HUES64 (cell line): ENCODE measurements around the gene LIN28B.
"Not testable (repeated sequence)": the region's sequence is repeated elsewhere in the genome, so short reads cannot be mapped to it uniquely, and the experiment has no call there.

Experiments used
- H3K27ac ChIP-seq: 2 replicates; pipeline ENCODE4 v1.7.0; 2013; ENCODE audit warnings: low read depth, low read length, inconsistent platforms
- H3K27me3 ChIP-seq: 2 replicates; pipeline ENCODE4 v1.6.1; 2013; ENCODE audit warnings: mild to moderate bottlenecking, low read length; ENCODE audit not compliant: insufficient read depth
- H3K36me3 ChIP-seq: 2 replicates; pipeline ENCODE4 v1.6.1; 2013; ENCODE audit warnings: mild to moderate bottlenecking, low read length; ENCODE audit not compliant: insufficient read depth
- H3K4me1 ChIP-seq: 2 replicates; pipeline ENCODE4 v1.6.1; 2013; ENCODE audit warnings: mild to moderate bottlenecking, low read length, moderate library complexity; ENCODE audit not compliant: insufficient read depth
- H3K4me3 ChIP-seq: 2 replicates; pipeline ENCODE4 v1.5.1; 2013; ENCODE audit warnings: mild to moderate bottlenecking, low read length, moderate library complexity
- H3K9ac ChIP-seq: 2 replicates; pipeline ENCODE4 v1.6.1; 2013; ENCODE audit warnings: mild to moderate bottlenecking, low read depth, low read length
- H3K9me3 ChIP-seq: 2 replicates; pipeline ENCODE4 v1.6.1; 2013; ENCODE audit warnings: low read depth, low read length; ENCODE audit not compliant: insufficient read depth
- WGBS: fragments of 150-250, 120-280 bp; methylation state at CpG from one replicate; pipeline ENCODE4 v1.1.7; 2013; ENCODE audit warnings: missing lambda C conversion rate; 5-methylcytosine and 5-hydroxymethylcytosine counted together

Gene LIN28B

GRCh38 chr6:104957301-104958177 lies 632 bp downstream of the LIN28B start:
- Histone ChIP-seq H3K4me3 (peak overlapping the region; percentile 96), H3K9ac (peak overlapping the region; percentile 99), H3K27me3 (no peaks in the 10 kb centered on the region)

GRCh38 chr6:104958178-104959025 lies 1.5 kb downstream of the LIN28B start:
- Histone ChIP-seq H3K4me3 (peak overlapping the region; percentile 96), H3K27ac (peak overlapping the region; percentile 98), H3K4me1 (peaks cover 40% of the 10 kb centered on the region), H3K27me3 (no peaks in the 10 kb centered on the region), H3K9ac (peak overlapping the region; percentile 99), H3K36me3 (peaks cover 30% of the 10 kb centered on the region), H3K9me3 (no peaks in the 10 kb centered on the region)
- under 1% methylated on average over 12 of the region's 19 CpGs for WGBS

More at GRCh38 chr6:104957301-104958177, 632 bp downstream of the LIN28B start:
- no peaks in the 10 kb centered on the region for H3K9me3 ChIP-seq
- peak overlapping the region; percentile 98 for H3K27ac ChIP-seq
- H3K4me1 ChIP-seq: peaks cover 42% of the 10 kb centered on the region
- WGBS: under 1% methylated on average over 11 of the region's 21 CpGs
- peaks cover 23% of the 10 kb centered on the region for H3K36me3 ChIP-seq

- 6% methylated on average over 2 of the region's 3 CpGs for WGBS
- Histone ChIP-seq H3K9ac (peak overlapping the region; percentile 99), H3K9me3 (no peaks in the 10 kb centered on the region), H3K4me3 (peak overlapping the region; percentile 96), H3K27me3 (no peaks in the 10 kb centered on the region), H3K4me1 (peaks cover 41% of the 10 kb centered on the region), H3K27ac (peak overlapping the region; percentile 98), H3K36me3 (peaks cover 33% of the 10 kb centered on the region)
Measured at GRCh38 chr6:104959026-104959858, 2.3 kb downstream of the LIN28B start.

- peak overlapping the region; percentile 20 for H3K4me3 ChIP-seq
- 14% methylated on average over 2 of the region's 2 CpGs for WGBS
- H3K4me1 ChIP-seq: peaks cover 60% of the 10 kb centered on the region
- no peaks in the 10 kb centered on the region for H3K27me3 ChIP-seq
- peak overlapping the region; percentile 86 for H3K27ac ChIP-seq
- H3K9me3 ChIP-seq: no peaks in the 10 kb centered on the region
- H3K36me3 ChIP-seq: peaks cover 7% of the 10 kb centered on the region; the same call in 1 of the 2 replicates
- H3K9ac ChIP-seq: no peak overlapping the region
Measured at GRCh38 chr6:104969108-104969507, 12.2 kb downstream of the LIN28B start.

- Histone ChIP-seq H3K36me3 (peaks cover 7% of the 10 kb centered on the region; the same call in 1 of the 2 replicates), H3K4me3 (no peak overlapping the region), H3K9me3 (no peaks in the 10 kb centered on the region), H3K27ac (peak overlapping the region; percentile 86), H3K9ac (no peak overlapping the region), H3K4me1 (peaks cover 51% of the 10 kb centered on the region), H3K27me3 (no peaks in the 10 kb centered on the region)
- WGBS: 90% methylated on average over 1 of the region's 2 CpGs
Measured at GRCh38 chr6:104969785-104970581, 13.1 kb downstream of the LIN28B start.

GRCh38 chr6:104973404-104973803 lies 16.5 kb downstream of the LIN28B start:
- Histone ChIP-seq H3K4me3 (no peak overlapping the region), H3K9ac (no peak overlapping the region), H3K36me3 (peaks cover 21% of the 10 kb centered on the region; the same call in 1 of the 2 replicates), H3K4me1 (peaks cover 57% of the 10 kb centered on the region), H3K27me3 (no peaks in the 10 kb centered on the region), H3K9me3 (no peaks in the 10 kb centered on the region), H3K27ac (no peak overlapping the region)
- WGBS: 64% methylated on average over 3 of the region's 3 CpGs

GRCh38 chr6:104983296-104983695 lies 26.4 kb downstream of the LIN28B start:
- H3K9me3 ChIP-seq: no peaks in the 10 kb centered on the region
- H3K36me3 ChIP-seq: peaks cover 81% of the 10 kb centered on the region
- WGBS: 97% methylated on average over 5 of the region's 5 CpGs
- no peak overlapping the region for H3K9ac ChIP-seq
- H3K27me3 ChIP-seq: no peaks in the 10 kb centered on the region
- H3K4me1 ChIP-seq: peaks cover 15% of the 10 kb centered on the region
- no peak overlapping the region for H3K27ac ChIP-seq
- no peak overlapping the region for H3K4me3 ChIP-seq

- peaks cover 79% of the 10 kb centered on the region for H3K36me3 ChIP-seq
- WGBS: 97% methylated on average over 4 of the region's 4 CpGs
- no peak overlapping the region for H3K27ac ChIP-seq
- no peak overlapping the region for H3K4me3 ChIP-seq
- H3K9me3 ChIP-seq: no peaks in the 10 kb centered on the region
- H3K27me3 ChIP-seq: no peaks in the 10 kb centered on the region
- H3K4me1 ChIP-seq: peaks cover 15% of the 10 kb centered on the region
- H3K9ac ChIP-seq: no peak overlapping the region
Measured at GRCh38 chr6:104983776-104984175, 26.9 kb downstream of the LIN28B start.

GRCh38 chr6:104984831-104985230 lies 27.9 kb downstream of the LIN28B start:
- WGBS: 100% methylated on average over 1 of the region's 1 CpG
- no peak overlapping the region for H3K27ac ChIP-seq
- H3K9ac ChIP-seq: no peak overlapping the region
- H3K4me1 ChIP-seq: peaks cover 15% of the 10 kb centered on the region
- peaks cover 75% of the 10 kb centered on the region for H3K36me3 ChIP-seq
- 0 out of 2 replicates have a peak, but pooled peaks cover 3% of the 10 kb centered on the region for H3K9me3 ChIP-seq
- no peaks in the 10 kb centered on the region for H3K27me3 ChIP-seq
- H3K4me3 ChIP-seq: no peak overlapping the region

GRCh38 chr6:104985875-104986274 lies 29.0 kb downstream of the LIN28B start:
- H3K27ac ChIP-seq, H3K27me3 ChIP-seq, H3K4me1 ChIP-seq, H3K9ac ChIP-seq, H3K9me3 ChIP-seq, H3K4me3 ChIP-seq: not testable (repeated sequence)
- H3K36me3 ChIP-seq: peaks cover 69% of the 10 kb centered on the region
- 93% methylated on average over 4 of the region's 4 CpGs for WGBS
